GM10266 (cell line): ENCODE measurements around the gene MYBBP1A.

Experiments used
- DNase-seq: peaks from one replicate; pipeline ENCODE4 v3.0.0; 2012; ENCODE audit errors: extremely low spot score
- TF ChIP-seq, protein P1 (sequence below): IDR thresholded peaks from 2 replicates; pipeline ENCODE4 v1.5.1; 2012; ENCODE audit warnings: mild to moderate bottlenecking, low read depth; ENCODE audit not compliant: control insufficient read depth, insufficient read depth; ENCODE audit errors: missing control alignments

Gene MYBBP1A

DNA sequence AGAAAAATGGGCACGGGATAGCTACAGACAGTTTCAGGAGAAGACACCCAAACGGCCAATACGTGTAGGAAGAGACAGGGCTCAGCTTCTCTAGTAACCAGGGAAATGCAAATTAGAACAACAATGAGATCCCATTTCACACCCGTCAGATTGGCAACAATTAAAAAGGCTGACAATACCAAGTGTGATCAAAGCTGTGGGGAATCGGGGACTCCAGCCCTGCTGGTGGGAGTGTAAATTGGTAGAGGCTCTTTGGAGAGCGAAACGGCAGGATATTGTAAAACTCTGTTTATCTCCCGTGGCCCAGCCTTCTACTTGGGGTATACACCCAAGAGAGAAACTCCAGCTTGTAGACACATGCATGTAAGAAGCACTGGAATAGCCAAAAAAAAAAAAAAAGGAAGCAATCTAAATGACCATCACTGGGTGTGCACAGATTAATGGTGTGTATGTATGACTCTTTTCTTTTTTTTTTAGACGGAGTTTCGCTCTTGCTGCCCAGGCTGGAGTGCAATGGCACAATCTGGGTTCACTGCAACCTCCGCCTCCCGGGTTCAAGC, 27.5 kb downstream of the MYBBP1A start:
- TF ChIP-seq, protein P1, sequence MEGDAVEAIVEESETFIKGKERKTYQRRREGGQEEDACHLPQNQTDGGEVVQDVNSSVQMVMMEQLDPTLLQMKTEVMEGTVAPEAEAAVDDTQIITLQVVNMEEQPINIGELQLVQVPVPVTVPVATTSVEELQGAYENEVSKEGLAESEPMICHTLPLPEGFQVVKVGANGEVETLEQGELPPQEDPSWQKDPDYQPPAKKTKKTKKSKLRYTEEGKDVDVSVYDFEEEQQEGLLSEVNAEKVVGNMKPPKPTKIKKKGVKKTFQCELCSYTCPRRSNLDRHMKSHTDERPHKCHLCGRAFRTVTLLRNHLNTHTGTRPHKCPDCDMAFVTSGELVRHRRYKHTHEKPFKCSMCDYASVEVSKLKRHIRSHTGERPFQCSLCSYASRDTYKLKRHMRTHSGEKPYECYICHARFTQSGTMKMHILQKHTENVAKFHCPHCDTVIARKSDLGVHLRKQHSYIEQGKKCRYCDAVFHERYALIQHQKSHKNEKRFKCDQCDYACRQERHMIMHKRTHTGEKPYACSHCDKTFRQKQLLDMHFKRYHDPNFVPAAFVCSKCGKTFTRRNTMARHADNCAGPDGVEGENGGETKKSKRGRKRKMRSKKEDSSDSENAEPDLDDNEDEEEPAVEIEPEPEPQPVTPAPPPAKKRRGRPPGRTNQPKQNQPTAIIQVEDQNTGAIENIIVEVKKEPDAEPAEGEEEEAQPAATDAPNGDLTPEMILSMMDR: no peak
- no peak for DNase-seq

- no peak for DNase-seq
- TF ChIP-seq, protein P1: no peak
These were observed 28.1 kb downstream of the MYBBP1A start for GRCh38 chr17:4527134-4527533.

DNA sequence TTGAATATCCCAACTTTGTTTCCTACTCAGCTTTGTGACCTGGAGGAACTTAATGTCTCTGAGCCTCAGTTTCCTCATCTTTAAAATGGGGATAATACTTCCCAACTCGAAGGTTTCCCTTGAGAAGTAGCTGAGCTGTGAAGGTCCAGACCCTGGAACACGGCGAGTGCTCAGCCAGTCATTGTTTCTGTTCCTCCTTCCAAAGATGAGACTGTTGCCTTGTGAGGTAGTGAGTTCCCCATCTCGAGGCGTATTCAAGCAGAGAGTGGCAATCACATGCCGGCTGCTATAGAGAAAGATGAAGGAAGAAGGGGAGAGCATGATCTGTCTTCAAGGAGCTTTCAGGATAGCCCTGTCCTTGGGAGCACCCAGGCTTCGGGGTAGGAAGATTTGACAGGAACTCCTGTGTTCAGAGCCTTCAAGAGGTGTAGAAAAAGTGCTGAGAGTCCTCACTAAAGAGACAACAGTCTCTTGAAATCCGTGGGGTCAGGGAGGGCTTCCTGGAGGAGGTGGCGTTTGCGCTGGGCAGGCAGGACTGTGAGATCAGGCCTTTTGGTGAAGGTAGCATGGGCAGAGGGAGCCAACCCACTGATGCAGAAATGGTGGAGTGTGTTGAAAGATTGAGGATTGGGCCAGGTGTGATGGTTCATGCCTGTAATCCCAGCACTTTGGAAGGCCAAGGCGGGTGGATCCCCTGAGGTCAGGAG, 29.3 kb downstream of the MYBBP1A start:
- no peak for DNase-seq
- TF ChIP-seq, protein P1: no peak

DNA sequence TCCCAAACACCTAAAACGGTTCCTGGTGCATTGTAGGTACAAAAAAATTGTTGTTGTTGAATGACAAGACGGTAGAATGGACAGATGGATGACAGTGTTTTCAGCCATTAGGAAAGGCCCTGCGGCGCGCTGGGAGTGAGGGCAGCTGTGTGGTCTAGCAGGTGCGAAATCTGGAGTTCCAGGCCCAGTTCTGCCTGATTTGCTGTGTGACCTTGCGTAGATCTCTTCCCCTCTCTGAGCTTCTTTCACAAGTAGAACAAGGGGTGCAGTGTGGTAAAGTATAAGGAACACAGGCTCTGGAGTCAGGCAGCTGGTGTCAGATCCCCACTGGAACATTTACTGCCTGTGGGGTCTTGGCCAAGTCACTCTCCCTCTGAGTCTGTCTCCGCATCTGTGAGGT, 31.2 kb downstream of the MYBBP1A start:
- no peak for DNase-seq
- TF ChIP-seq, protein P1: no peak

DNA sequence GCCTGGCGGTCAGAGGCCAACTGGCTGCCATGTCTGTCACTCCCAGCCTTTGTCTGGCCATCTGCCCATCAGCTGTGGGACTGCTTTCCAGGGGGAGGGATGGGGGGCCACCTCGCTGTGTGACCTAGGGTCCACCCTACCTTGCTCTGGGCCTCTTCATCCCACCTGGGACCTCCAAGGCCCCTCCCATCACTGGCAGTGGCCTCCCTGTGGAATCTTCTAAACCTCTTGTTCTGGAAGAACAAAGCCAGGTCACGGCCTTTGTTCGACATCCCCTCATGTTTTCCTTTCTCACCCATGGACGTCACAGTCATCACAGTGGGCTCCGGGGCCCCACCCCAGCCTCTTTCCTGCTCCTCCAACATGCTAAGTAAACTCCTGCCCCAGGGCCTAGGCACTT, 32.5 kb downstream of the MYBBP1A start:
- no peak for DNase-seq
- TF ChIP-seq, protein P1: no peak

DNA sequence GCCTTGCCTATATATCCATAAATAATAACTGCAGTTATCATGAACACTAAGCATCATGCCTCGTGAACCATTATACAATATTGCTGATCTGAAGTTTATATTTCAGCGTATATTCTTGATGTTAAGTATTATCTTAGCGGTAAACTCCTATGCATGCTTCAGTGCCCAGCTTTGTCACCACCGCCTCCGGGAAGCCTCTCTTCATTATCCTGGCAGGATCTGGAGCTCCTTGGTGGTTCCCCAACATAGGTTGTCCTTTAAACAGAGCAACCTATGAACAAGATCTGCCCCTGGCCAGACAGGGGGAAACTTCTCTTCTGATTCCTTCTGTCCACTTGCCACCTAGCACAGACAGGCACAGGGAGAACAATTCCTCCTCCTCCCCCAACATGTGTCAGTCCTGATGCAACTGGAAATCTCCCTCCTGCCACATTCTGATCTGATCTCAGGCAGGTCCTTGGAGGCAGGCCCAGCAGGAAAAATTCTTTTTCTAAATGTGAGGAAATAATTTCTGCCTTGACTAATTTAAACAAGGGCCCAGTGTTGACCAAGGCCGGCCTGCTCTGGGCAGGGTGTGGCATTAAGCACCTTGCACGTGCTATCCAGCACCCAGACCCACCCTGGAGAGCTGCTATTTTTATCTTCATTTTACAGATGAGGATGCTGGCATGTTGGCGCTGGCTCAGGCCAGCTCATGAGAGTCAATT, 34.1 kb downstream of the MYBBP1A start:
- TF ChIP-seq, protein P1: no peak
- no peak for DNase-seq
